IMR-90 (cell line): ENCODE results near the gene RUBCN.
"Not testable (repeated sequence)": the region's sequence is repeated elsewhere in the genome, so short reads cannot be mapped to it uniquely, and the experiment has no call there.

Source experiments
- CEBPB ChIP-seq: IDR thresholded peaks from 2 replicates; pipeline ENCODE4 v1.6.1; 2012; ENCODE audit warnings: low read depth, low read length, improper control_type of control experiment
- TF ChIP-seq, protein P1 (sequence below): conservative IDR thresholded peaks from 2 replicates; pipeline ENCODE4 v1.5.1; 2012; ENCODE audit warnings: mild to moderate bottlenecking, low read depth, low read length, improper control_type of control experiment

DNA sequence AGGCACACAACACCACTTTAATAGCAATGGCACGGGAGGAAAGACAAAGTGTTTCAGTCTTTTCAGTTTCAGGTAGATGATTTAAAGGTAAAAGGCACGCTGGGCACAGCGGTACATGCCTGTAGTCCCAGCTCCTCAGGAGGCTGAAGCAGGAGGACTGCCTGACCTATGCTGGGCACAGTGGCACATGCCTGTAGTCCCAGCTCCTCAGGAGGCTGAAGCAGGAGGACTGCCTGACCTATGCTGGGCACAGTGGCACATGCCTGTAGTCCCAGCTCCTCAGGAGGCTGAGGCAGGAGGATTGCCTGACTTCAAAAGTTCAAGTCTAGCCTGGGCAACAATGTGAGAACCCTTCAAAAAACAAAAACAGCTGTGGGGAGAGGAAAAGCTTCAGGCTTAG is 8.8 kb downstream of the RUBCN start:
- TF ChIP-seq, protein P1, sequence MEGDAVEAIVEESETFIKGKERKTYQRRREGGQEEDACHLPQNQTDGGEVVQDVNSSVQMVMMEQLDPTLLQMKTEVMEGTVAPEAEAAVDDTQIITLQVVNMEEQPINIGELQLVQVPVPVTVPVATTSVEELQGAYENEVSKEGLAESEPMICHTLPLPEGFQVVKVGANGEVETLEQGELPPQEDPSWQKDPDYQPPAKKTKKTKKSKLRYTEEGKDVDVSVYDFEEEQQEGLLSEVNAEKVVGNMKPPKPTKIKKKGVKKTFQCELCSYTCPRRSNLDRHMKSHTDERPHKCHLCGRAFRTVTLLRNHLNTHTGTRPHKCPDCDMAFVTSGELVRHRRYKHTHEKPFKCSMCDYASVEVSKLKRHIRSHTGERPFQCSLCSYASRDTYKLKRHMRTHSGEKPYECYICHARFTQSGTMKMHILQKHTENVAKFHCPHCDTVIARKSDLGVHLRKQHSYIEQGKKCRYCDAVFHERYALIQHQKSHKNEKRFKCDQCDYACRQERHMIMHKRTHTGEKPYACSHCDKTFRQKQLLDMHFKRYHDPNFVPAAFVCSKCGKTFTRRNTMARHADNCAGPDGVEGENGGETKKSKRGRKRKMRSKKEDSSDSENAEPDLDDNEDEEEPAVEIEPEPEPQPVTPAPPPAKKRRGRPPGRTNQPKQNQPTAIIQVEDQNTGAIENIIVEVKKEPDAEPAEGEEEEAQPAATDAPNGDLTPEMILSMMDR: not testable (repeated sequence)
- TF ChIP-seq CEBPB: not testable (repeated sequence)
